ENCODE results near the gene TBC1D17. TPM values are rescaled to one million over a fixed set of nuclear protein-coding genes. Genes with fewer than 3 reads are reported as not detected.

Gene TBC1D17
- total and polyA plus RNA-seq, 2 experiments from 2014 or later = 6.6 to 32.4 TPM

DNA sequence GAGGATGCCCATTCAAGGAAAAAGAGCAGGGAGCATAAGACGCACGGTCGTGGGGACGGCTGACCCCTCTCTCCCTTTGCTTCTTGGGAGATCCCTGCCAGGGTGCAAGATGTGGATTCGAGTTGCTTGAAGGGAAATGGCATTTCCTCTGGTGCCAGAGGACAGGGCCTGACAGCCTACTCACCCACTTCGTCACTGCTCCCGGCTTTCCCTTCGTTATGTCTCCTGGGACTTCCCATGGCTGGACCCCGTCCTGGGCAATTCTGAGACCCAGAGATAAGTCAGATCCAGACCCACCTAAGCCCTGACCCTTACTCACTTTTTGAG is 1.2 kb downstream of the TBC1D17 start:
- H3K79me2 ChIP-seq (ENCODE audit: insufficient read depth) = peaks cover 38% of the 10 kb centered on the region
- H3F3A ChIP-seq (ENCODE audit: insufficient read depth) = no peaks in the 10 kb centered on the region
- peaks cover 10% of the 10 kb centered on the region for H3K4me1 ChIP-seq (ENCODE audit: insufficient read depth)
- peak overlapping the region; percentile 96 for H3K4me3 ChIP-seq
- H2AFZ ChIP-seq = 0 out of 2 replicates have a peak overlapping the region, but pooled peaks have one; percentile 79
- no peaks in the 10 kb centered on the region for H3K9me3 ChIP-seq (ENCODE audit: low read depth)
- in situ Hi-C loops (cut with MboI) = no loop called here
- no peaks in the 10 kb centered on the region for H3K27me3 ChIP-seq (replicated peaks; ENCODE audit: insufficient read depth)
- peak overlapping the region; percentile 76 for H3K4me2 ChIP-seq (ENCODE audit: unreplicated experiment)
- DNase-seq = no peak
- H3K36me3 ChIP-seq (ENCODE audit: low read depth) = peaks cover 14% of the 10 kb centered on the region; the same call in 1 of the 2 replicates
- WGBS, 2 experiments (ENCODE audit: low coverage in 1 of 2, low lambda C conversion rate in 2 of 2, missing lambda C conversion rate in 2 of 2) = 57 to 61% methylated on average over 9 of the region's 9 CpGs
- H3K27ac ChIP-seq = peak overlapping the region; percentile 95
- TF ChIP-seq EZH2phosphoT487 (IDR thresholded peaks at IDR 0.05; ENCODE audit: insufficient read depth, low read depth) (no peak), EZH2 (IDR thresholded peaks at IDR 0.05; ENCODE audit: insufficient read depth, poor library complexity, severe bottlenecking) (no peak)
- peak overlapping the region; percentile 98 for H3K9ac ChIP-seq
- no peaks in the 10 kb centered on the region for H3K9me2 ChIP-seq (ENCODE audit: insufficient read depth)
- H4K20me1 ChIP-seq (ENCODE audit: insufficient read depth) = no peaks in the 10 kb centered on the region

DNA sequence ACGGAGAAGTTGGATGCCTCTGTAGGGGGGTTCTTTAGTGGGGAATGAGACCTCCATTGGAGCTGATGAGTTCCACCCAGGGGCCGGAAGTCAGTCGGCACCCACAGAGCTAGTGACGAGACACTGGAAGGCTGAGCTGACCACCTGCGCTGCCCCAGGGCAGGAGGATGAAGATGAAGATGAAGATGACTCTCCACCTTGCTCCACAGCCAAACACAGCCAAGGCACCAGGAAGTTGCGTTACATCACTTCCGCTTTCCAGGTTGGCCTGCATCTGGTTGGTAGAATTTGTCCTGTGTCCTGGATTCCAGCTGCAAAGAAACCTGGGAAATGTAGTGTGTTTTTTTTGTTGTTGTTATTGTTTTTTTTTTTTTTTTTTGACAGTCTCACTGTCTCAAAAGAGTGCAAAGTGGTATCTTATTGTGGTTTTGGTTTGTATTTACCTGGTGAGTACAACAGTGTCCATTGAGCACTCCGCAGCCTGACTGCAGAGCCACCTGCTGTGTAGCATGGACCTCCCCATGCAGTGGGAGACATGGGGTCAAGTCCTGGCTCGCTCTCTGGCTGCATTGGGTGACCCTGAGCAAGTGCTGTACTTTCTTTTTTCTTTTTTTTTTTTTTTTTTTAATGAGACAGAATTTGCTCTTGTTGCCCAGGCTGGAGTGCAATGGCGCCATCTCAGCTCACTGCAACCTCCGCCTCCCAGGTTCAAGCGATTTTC is 1.9 kb downstream of the TBC1D17 start:
- H3K27me3 ChIP-seq (replicated peaks; ENCODE audit: insufficient read depth) = no peaks in the 10 kb centered on the region
- H3K27ac ChIP-seq = no peak overlapping the region
- H3K4me3 ChIP-seq = no peak overlapping the region
- WGBS, 2 experiments (ENCODE audit: low coverage in 1 of 2, low lambda C conversion rate in 2 of 2, missing lambda C conversion rate in 2 of 2) = 93% methylated on average over 12 of the region's 12 CpGs
- H3K9me2 ChIP-seq (ENCODE audit: insufficient read depth) = no peaks in the 10 kb centered on the region
- no peaks in the 10 kb centered on the region for H3K9me3 ChIP-seq (ENCODE audit: low read depth)
- no peak overlapping the region for H2AFZ ChIP-seq
- peaks cover 31% of the 10 kb centered on the region for H3K79me2 ChIP-seq (ENCODE audit: insufficient read depth)
- peaks cover 10% of the 10 kb centered on the region for H3K4me1 ChIP-seq (ENCODE audit: insufficient read depth)
- no peaks in the 10 kb centered on the region for H4K20me1 ChIP-seq (ENCODE audit: insufficient read depth)
- H3F3A ChIP-seq (ENCODE audit: insufficient read depth) = no peaks in the 10 kb centered on the region
- no peak overlapping the region for H3K4me2 ChIP-seq (ENCODE audit: unreplicated experiment)
- H3K9ac ChIP-seq = no peak overlapping the region; the same call in 1 of the 2 replicates
- DNase-seq = no peak
- in situ Hi-C loops (cut with MboI) = no loop called here
- H3K36me3 ChIP-seq (ENCODE audit: low read depth) = peaks cover 17% of the 10 kb centered on the region; the same call in 1 of the 2 replicates
- TF ChIP-seq EZH2 (IDR thresholded peaks at IDR 0.05; ENCODE audit: insufficient read depth, poor library complexity, severe bottlenecking) (no peak), EZH2phosphoT487 (IDR thresholded peaks at IDR 0.05; ENCODE audit: insufficient read depth, low read depth) (no peak)

DNA sequence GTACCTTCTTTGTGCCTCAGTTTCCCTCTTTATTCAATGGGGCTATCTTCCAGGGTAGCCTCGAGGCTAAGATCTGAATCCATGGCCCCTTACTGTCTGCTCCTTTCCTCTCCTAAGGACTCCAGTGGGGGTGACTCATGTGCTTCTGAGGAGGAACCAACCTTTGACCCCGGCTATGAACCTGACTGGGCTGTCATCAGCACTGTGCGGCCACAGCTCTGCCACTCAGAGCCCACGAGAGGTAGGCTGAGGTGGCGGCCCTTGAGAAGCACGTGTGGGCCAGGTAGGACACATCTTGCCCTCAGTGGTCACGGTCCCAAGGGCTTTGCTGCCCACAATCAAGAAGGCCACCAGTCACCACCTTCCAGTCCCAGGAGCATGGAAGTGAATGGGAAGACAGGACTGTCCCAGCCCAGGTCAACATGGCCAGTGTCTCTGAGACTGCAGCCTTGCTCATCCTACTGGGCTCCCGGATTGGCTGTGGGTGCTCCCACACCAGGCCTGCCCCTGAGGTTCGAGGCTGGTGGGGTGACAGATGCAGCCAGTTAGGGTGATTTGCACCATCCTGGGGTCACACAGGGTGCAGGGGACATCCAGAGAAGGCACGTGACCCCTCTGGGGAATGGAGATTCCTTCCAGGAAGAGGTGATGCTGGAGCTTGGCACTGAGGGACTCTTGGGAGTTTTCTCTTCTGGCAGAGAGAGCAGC is 2.8 kb downstream of the TBC1D17 start:
- Histone ChIP-seq H3K79me2 (ENCODE audit: insufficient read depth) (peaks cover 22% of the 10 kb centered on the region), H3K4me2 (ENCODE audit: unreplicated experiment) (no peak overlapping the region), H2AFZ (no peak overlapping the region), H3K27ac (no peak overlapping the region), H3K9ac (no peak overlapping the region), H3K9me2 (ENCODE audit: insufficient read depth) (no peaks in the 10 kb centered on the region), H3K9me3 (ENCODE audit: low read depth) (no peaks in the 10 kb centered on the region), H3K4me1 (ENCODE audit: insufficient read depth) (peaks cover 6% of the 10 kb centered on the region), H3K4me3 (no peak overlapping the region), H3K36me3 (ENCODE audit: low read depth) (peaks cover 17% of the 10 kb centered on the region; the same call in 1 of the 2 replicates), H3K27me3 (replicated peaks; ENCODE audit: insufficient read depth) (no peaks in the 10 kb centered on the region), H3F3A (ENCODE audit: insufficient read depth) (no peaks in the 10 kb centered on the region), H4K20me1 (ENCODE audit: insufficient read depth) (no peaks in the 10 kb centered on the region)
- in situ Hi-C loops (cut with MboI) = no loop called here
- TF ChIP-seq EZH2phosphoT487 (IDR thresholded peaks at IDR 0.05; ENCODE audit: insufficient read depth, low read depth) = no peak
- no peak for TF ChIP-seq EZH2 (IDR thresholded peaks at IDR 0.05; ENCODE audit: insufficient read depth, poor library complexity, severe bottlenecking)
- DNase-seq = no peak
- WGBS, 2 experiments (ENCODE audit: low coverage in 1 of 2, low lambda C conversion rate in 2 of 2, missing lambda C conversion rate in 2 of 2) = 90% methylated on average over 10 of the region's 10 CpGs

DNA sequence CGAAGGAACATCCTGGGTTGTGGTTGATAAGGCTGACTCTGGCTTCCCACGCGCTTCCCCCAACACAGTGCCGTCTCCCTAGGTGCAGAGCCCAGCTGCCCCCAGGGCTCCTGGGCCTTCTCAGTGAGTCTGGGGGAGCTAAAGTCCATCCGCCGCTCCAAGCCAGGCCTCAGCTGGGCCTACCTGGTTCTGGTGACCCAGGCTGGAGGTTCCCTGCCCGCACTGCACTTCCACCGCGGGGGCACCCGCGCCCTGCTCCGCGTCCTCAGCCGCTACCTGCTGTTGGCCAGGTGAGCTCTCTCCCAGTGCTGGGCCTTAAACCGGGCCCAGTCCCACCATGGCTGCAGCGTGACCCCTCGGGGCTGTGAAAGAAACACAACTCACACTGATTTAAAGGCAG is 3.7 kb downstream of the TBC1D17 start:
- H3K9me2 ChIP-seq (ENCODE audit: insufficient read depth) = no peaks in the 10 kb centered on the region
- no peak overlapping the region for H3K9ac ChIP-seq
- H3K9me3 ChIP-seq (ENCODE audit: low read depth) = no peaks in the 10 kb centered on the region
- H3K27ac ChIP-seq = no peak overlapping the region
- H3K4me2 ChIP-seq (ENCODE audit: unreplicated experiment) = no peak overlapping the region
- H3F3A ChIP-seq (ENCODE audit: insufficient read depth) = no peaks in the 10 kb centered on the region
- in situ Hi-C loops (cut with MboI) = no loop called here
- WGBS, 2 experiments (ENCODE audit: low coverage in 1 of 2, low lambda C conversion rate in 2 of 2, missing lambda C conversion rate in 2 of 2) = 92 to 94% methylated on average over 15 to 17 of the region's 17 CpGs
- no peak overlapping the region for H3K4me3 ChIP-seq
- H3K4me1 ChIP-seq (ENCODE audit: insufficient read depth) = peaks cover 4% of the 10 kb centered on the region; the same call in 1 of the 2 replicates
- DNase-seq = no peak
- H3K36me3 ChIP-seq (ENCODE audit: low read depth) = peaks cover 17% of the 10 kb centered on the region; the same call in 1 of the 2 replicates
- H3K27me3 ChIP-seq (replicated peaks; ENCODE audit: insufficient read depth) = no peaks in the 10 kb centered on the region
- H2AFZ ChIP-seq = no peak overlapping the region
- TF ChIP-seq EZH2 (IDR thresholded peaks at IDR 0.05; ENCODE audit: insufficient read depth, poor library complexity, severe bottlenecking) (no peak), EZH2phosphoT487 (IDR thresholded peaks at IDR 0.05; ENCODE audit: insufficient read depth, low read depth) (no peak)
- H3K79me2 ChIP-seq (ENCODE audit: insufficient read depth) = peaks cover 14% of the 10 kb centered on the region
- no peaks in the 10 kb centered on the region for H4K20me1 ChIP-seq (ENCODE audit: insufficient read depth)

Measured in GM23248 (cell line).